HG02973 (cell line): ENCODE results near the gene UBXN2A.
"Not testable (repeated sequence)": the region's sequence is repeated elsewhere in the genome, so short reads cannot be mapped to it uniquely, and the experiment has no call there.

Source experiments
- ATAC-seq: cut with Tn5 transposase; IDR thresholded peaks from one replicate; pipeline ENCODE4 v1.9.1; 2021; ENCODE audit warnings: moderate library complexity; ENCODE audit not compliant: unreplicated experiment

The UBXN2A gene

DNA sequence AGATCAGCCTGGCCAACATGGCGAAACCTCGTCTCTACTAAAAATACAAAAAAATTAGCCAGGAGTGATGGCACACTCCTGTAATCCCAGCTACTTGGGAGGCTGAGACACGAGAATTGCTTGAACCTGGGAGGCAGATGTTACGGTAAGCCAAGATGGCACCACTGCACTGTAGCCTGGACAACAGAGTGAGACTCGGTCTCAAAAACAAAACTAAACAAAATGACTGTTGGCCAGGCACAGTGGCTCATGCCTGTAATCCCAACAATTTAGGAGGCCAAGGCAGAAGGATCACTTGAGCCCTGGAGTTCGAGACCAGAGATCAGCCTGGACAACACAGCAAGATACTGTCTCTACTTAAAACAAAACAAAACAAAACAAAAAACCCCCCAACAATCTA lies 102.9 kb downstream of the UBXN2A start:
- not testable (repeated sequence) for ATAC-seq

DNA sequence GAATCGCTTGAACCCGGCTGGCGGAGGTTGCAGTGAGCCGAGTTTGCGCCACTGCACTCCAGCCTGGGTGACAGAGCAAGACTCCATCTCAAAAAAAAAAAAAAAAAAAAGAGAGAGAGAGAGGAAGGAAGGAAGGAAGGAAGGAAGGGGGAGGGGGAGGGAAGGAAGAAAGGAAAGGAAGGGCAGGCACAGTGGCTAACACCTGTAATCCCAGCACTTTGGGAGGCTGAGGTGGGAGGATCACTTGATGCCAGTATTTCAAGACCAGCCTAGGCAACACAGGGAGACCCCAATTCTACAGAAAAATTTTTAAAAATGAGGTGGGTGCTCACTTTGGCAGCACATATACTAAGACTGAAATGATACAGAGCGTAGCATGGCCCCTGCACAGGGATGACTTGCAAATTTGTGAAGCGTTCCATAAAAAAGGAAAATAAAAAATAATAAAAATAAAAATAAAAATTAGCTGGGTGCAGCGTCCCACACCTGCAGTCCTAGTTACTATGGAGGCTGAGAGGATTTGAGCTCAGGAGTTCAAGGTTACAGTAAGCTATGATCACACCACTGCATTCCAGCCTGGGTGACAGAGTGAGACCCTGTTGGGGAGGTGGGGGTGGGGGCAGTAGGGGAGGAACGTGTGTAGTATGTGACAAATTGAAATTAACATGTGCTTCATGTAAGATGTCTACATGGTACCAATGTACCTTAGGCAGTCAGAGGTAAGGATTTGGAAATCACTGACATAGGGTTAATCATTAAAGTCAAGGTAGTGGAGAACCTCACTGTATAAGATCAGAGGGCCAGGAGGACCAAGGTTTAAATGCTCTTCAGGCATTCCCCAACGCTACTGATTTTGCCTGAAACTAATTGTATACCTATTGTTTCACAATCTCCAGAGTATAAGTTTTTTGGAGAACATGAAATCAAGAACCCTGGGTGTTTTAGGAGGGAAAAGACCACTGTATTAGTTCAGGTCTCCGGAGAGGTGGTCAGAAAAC lies 105.5 kb downstream of the UBXN2A start:
- no peak for ATAC-seq

DNA sequence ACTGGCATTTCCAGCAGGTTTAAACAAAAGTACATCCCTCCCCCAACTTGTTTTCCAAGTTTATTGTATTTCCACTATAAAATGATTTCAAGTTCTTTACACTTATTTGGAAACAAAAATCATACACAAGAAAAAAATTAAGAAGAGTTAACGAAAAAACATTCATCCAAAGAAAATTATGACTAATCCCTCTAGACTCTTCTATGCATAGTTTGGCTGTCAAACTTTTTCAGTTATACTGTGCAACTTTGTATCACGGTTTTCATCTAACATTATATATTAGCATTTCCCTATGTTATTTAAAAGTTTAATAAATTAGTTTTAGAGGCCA lies 106.3 kb downstream of the UBXN2A start:
- ATAC-seq: no peak

DNA sequence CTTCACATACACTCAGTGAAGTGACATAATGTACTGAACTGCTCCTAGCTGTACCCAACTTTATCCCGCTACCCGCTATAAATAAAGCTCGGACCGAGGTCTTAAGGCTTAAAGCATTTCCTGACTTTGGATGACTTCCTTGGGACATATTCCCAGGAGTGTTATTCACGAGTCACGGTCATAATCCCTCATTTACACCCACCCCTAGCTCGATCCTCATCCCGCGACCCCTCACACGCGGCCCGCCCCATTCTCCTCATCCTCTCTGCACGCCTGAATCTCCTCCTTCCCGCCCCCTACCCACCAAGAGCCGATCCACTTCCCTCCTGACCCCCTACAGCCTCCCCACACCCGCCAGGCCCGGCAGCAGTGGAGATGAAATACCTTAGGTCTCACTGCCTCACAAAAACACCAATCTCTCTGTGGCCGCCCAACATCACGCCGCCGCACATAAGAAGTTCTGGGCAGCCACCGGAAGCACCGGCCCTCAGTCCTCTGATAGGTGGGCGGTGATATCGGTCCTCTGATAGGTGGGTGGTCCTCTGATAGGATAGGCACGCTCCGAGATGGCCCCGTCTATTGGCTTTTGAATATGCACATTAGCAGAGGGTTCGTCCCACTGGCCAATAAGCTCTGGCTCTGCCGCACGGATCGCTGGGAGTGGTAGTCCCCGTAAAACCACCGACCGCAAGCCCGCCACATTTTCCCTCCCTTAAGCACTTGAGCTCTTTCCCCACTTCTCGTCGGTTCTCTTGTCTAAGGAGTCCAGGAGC lies 106.9 kb downstream of the UBXN2A start, which contains the start of gene WDCP:
TSS of gene WDCP (minus strand) at position 462 of the 773 bp plus-strand sequence. CDS start 7,897 bp downstream, outside the sequence.
- peak; percentile 99 for ATAC-seq

DNA sequence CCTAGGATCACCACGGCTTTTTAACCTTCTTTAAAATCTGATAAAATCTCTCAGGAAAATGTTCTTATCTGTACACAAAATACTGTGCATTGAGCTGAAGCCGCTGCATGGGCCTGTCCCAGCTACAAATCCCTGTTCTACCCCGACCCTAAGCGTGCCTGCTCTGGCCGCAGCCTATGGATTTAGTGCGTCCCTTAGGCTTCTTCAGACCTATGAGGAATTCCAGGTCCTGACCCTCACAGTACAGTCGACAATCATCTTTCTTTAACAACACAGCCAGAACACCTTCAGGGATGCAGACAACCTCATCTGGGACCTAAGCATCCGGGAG lies 107.4 kb downstream of the UBXN2A start:
- ATAC-seq: no peak

DNA sequence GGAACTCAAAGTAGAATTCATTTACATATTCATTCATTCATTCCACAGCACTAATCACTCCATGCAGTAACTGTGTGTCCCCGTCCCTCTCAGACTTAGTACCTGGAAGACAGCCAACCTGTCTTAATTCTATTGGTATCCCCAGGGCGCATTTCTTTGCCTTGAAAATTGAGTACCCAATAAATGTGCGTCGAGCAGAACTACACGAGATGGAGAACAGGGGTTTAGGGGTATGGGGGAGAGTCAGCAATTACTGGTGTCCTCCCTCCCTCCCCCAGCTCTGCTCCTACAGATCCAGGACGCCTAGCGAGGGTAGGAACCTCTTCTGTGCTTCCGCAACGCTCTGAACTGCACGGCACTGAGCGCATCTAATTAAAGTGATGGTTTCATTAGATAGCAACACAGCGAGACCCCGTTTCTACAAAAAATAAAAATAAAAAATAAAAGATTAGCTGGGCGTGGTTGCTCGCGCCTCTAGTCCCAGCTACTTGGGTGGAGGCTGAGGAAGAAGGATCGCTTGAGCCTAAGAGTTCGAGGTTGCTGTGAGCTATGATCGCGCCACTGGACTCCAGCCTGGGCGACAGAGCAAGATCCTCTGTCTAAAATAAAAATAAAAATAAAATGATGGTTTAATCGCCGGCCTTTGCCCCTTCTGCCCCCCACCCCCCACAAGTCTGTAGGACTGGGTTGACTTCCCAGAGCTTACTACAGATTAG lies 108.7 kb downstream of the UBXN2A start:
- ATAC-seq: no peak

DNA sequence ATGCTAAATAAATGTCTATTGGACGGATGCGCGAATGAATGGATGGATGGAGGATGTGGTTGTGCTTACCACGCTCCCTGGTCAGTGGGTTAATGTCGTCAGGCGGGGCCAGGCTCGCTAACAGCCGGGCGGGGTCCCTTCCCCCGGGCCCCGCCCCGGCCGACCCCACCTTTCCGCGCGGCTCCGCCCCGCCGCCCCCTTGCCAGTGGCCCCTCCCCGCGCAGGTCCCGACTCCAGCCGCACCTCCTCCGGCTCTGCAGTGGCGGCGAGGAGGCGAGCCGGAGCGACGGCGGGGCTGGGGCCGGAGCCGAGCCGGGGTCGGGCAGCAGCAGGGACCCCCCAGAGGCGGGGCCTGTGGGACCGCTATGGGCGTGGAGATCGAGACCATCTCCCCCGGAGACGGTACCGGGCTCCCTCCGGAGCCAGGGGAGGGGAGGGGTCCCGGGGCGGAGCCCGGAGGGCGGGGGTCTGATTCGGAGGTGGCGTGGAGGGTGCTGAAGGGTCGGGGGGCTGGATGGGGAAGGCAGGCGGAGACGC lies 109.3 kb downstream of the UBXN2A start, which contains the start of gene FKBP1B:
TSS of gene FKBP1B (plus strand) at position 257 of the 537 bp plus-strand sequence. CDS start at position 366, 109 bp downstream.
- ATAC-seq: no peak

DNA sequence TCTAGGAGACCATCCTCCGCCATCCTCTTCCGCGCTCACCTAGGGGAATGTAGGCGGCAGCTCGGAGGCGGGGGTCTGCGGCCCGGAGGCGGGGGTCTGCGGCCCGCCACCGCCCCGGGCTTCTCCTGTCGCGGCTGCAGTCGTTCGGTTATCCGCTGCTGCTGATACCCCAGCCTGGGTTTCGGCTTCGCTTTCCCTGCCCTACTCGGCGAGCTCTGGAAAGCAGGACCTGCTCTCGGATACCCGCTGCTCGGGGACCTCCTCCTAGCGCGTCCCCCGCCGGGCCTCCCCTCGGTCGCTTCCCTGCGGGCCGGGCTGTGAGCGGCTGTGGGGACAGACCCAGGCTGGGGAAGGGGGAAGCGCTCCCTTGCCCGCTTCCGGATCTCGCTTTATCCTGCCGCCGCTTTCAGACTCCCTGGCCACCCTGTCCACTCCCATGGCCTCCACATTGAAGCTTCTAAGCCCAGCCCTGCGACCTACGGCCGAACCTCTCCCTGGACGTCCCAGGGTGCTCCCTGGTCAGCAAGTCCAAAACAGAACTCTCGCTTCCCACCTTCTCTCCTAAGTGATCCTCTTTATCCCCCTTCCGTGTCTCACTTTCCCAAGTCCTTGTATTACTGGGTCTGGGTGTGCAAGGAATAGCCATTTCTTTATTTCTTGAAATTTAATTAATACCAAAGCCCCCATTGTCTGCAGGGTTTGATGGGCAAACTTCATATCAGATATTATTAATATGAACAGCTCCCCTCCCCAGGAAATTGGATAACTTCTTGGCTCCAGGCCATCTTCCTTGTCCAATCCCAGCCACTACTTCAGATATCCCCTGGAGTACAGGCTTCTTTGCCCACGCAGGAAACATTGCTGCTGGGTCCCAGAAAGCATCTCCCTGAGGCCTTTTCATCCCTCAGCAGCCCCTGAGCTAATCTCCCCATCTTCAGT lies 110.0 kb downstream of the UBXN2A start:
- ATAC-seq: no peak

DNA sequence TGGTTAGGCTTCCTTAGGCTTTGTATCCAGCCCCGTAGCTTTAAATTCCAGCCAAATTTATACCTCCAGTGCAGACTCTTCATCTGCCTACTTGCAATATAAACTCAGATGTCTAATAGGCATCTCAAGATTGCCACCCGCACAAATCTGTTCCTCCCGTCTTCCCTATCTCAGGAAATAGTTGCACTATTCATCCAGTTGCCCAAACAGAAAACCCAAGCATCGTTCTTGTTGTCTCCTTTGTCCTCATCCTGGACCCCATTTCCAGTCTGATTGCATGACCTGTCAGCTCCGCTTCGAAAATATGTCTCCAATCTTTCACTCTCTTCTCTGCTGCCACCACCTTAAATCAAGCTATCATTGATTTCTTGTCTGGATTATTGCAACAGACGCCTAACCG lies 111.6 kb downstream of the UBXN2A start:
- ATAC-seq: no peak

DNA sequence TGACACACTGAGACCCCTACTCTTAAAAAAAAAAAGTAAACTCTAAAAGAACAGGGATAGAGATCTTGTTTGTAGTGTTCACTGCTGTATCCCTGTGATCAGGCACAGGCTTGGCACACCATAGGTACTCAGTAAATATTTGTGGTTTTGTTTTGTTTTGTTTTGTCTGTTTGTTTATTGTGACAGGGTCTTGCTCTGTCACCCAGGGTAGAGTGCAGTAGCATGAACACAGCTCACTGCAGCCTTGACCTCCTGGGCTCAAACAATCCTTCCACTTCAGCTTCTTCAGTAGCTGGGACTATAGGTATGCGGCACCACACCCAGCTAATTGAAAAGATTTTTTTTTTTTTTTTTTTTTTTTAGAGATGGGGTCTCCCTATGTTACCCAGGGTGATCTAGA lies 112.7 kb downstream of the UBXN2A start:
- no peak for ATAC-seq
